ENCODE results near the gene CEBPB.

GRCh38 chr20:50185426-50185825, 5.2 kb upstream of the CEBPB start:
- TF ChIP-seq, protein P1, sequence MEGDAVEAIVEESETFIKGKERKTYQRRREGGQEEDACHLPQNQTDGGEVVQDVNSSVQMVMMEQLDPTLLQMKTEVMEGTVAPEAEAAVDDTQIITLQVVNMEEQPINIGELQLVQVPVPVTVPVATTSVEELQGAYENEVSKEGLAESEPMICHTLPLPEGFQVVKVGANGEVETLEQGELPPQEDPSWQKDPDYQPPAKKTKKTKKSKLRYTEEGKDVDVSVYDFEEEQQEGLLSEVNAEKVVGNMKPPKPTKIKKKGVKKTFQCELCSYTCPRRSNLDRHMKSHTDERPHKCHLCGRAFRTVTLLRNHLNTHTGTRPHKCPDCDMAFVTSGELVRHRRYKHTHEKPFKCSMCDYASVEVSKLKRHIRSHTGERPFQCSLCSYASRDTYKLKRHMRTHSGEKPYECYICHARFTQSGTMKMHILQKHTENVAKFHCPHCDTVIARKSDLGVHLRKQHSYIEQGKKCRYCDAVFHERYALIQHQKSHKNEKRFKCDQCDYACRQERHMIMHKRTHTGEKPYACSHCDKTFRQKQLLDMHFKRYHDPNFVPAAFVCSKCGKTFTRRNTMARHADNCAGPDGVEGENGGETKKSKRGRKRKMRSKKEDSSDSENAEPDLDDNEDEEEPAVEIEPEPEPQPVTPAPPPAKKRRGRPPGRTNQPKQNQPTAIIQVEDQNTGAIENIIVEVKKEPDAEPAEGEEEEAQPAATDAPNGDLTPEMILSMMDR (conservative IDR thresholded peaks at IDR 0.05 in 1 of 2, IDR thresholded peaks at IDR 0.05 in 1 of 2; ENCODE audit: low read depth in 1 of 2, low read length in 2 of 2), result no peak
- no peak for TF ChIP-seq EZH2 (IDR thresholded peaks at IDR 0.05; ENCODE audit: low read length, missing control alignments)

All from fibroblast of lung (primary cell).